SK-N-SH (cell line): ENCODE results near the gene TSPAN31.

Experiments used
- CTCF ChIP-seq: fragments of 200-600 bp; sonication (generic); IDR thresholded peaks from 2 replicates; pipeline ENCODE4 v1.6.1; 2017; ENCODE audit warnings: antibody characterized with exemption, mild to moderate bottlenecking, moderate library complexity
- EP300 ChIP-seq, 2 experiments: IDR thresholded peaks; 2 replicates each; pipeline versions ENCODE4 v1.4.0 to v1.6.1; 2012; ENCODE audit warnings: borderline replicate concordance in 1 of 2, low read depth in 1 of 2, low read length in 1 of 2
- FOXM1 ChIP-seq: IDR thresholded peaks from 2 replicates; pipeline ENCODE4 v1.4.0; 2012; ENCODE audit warnings: low read depth, mild to moderate bottlenecking
- GATA2 ChIP-seq: sonication (generic); formaldehyde crosslinking; IDR thresholded peaks from 2 replicates; pipeline ENCODE4 v1.5.0; 2020; ENCODE audit warnings: mild to moderate bottlenecking, missing genetic modification reagents
- JUND ChIP-seq: IDR thresholded peaks from 2 replicates; pipeline ENCODE4 v1.4.0; 2012
- RAD21 ChIP-seq: IDR thresholded peaks from 2 replicates; pipeline ENCODE4 v1.6.1; 2012; ENCODE audit warnings: mild to moderate bottlenecking, low read length
- RCOR1 ChIP-seq: fragments of 150-350 bp; IDR thresholded peaks from 2 replicates; pipeline ENCODE4 v1.6.1; 2017; ENCODE audit warnings: antibody characterized with exemption, low read length
- REST ChIP-seq: IDR thresholded peaks from 2 replicates; pipeline ENCODE4 v1.6.1; 2012; ENCODE audit warnings: mild to moderate bottlenecking, low read depth, low read length, moderate library complexity
- RFX5 ChIP-seq: IDR thresholded peaks from 2 replicates; pipeline ENCODE4 v1.6.1; 2012; ENCODE audit warnings: mild to moderate bottlenecking, improper control_type of control experiment, low read length
- TAF1 ChIP-seq: IDR thresholded peaks from 2 replicates; pipeline ENCODE4 v1.6.1; 2012; ENCODE audit warnings: low read depth, mild to moderate bottlenecking, low read length, moderate library complexity, borderline replicate concordance
- USF2 ChIP-seq: fragments of 150-350 bp; IDR thresholded peaks from 2 replicates; pipeline ENCODE4 v1.6.1; 2017; ENCODE audit warnings: antibody characterized with exemption, low read length, low read depth, borderline replicate concordance

- TF ChIP-seq RFX5 (no peak), RCOR1 (no peak), CTCF (no peak), JUND (no peak), EP300 (IDR thresholded peaks at IDR 0.05; ENCODE audit: borderline replicate concordance in 1 of 2, low read depth in 1 of 2, low read length in 1 of 2) (no peak), TAF1 (no peak), FOXM1 (no peak), GATA2 (CRISPR knock-in tag) (no peak), RAD21 (no peak), USF2 (no peak), REST (no peak)
These were observed 47.8 kb upstream of the TSPAN31 start for GRCh38 chr12:57697076-57697475.
